DMS 273 (cell line): ENCODE data around the gene CYP4F8.

Experiments
- DNase-seq: peaks from one replicate; lab custom pipeline; 2025; ENCODE audit not compliant: unreplicated experiment; lab: John Stamatoyannopoulos, UW

CYP4F8 gene

DNA sequence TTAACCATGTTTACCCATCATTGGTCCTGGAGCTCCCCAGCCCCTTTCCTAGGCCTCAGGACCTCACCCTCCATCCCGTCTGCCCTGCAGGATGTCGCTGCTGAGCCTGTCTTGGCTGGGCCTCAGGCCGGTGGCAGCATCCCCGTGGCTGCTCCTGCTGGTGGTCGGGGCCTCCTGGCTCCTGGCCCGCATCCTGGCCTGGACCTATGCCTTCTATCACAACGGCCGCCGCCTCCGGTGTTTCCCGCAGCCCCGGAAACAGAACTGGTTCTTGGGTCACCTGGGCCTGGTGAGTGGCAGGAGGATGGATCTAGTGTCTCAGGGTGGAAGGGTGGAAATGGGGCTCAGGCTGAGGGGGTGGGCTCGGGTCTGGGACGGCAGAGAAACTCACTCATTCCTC is 508 bp downstream of the CYP4F8 start:
- DNase-seq = no peak

DNA sequence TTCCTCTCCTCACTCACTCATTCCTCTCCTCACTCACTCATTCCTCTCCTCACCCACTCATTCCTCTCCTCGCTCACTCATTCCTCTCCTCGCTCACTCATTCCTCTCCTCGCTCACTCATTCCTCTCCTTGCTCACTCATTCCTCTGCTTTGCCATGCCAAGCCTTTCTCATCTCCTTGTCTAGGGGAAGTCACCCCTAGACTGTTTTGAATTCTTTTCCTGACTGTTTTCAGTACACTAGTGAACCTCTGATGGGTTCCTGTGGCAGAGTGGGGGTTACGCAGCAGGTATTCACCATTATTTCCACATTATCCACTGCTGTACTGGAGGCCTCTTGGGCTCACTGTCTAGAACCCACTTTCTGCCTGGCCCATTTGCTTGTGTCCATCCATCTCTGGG is 1.2 kb downstream of the CYP4F8 start:
- no peak for DNase-seq

DNA sequence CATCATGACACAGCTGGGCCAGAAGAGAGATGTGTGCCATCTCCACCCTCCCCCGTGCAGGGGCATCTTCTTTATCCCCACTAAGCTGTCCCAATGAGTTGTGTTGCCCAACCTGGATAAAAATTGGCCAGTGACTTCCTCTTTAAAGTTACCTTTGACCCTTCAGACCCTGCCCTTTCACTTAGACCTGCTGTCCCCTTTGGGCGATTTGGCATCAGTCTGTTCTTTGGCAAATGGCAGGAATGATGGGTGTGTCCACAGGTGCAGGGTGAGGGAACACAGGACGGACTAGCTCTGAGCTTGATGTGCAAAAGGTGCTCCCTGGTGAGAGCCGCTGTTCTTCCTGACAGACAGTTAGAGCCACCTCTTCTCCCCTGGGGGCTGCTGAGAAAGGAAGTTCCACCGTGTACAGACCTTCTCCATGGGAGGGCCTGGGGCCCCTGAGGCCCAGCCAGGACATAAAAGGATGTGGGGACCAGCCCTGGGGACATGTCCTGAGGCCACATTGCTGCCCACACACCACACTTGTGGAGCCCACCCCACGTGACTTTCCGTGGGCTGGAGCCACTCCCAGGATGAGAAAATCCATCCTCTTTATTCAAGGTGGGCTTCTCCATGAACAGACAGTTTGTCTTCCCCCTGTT is 1.7 kb downstream of the CYP4F8 start:
- no peak for DNase-seq

DNA sequence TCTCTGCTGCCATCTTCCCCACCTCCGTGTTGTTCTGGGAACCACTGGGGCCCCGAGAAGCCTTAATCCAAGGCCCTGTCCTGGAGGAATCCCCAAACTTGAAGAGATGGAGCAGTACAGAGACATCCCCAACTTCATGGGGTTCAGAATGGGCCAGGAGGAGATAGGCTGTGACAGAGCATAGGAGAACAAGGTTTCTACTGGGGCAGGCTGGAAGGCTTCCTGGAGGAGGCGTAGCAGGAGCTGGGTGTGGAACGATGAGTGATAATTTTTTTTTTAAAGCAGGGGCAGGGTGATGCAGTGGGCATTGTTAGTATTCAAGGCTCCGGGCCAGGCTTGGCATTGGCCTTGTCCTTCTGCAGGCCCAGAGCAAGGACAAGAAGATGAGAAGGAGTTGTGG is 3.3 kb downstream of the CYP4F8 start:
- DNase-seq = no peak

DNA sequence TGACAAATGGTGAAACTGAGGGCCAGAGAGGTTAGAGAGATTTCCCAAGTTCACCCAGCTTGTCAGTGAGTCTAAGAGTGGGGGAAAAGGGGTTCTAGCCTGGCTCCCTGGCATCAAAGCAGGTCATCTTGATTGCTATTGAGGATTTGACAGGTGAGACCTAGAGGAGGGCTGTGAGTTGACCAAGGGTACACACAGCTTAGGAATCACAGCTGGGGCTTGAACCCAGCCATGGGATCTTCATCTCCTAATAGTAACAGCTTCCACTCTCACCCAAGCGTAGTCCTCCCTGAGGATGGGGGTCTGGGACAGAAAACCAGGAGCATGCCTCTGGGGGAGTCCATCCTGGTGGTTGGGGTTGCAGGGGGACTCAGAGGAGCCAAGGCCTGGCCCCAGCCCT is 6.8 kb downstream of the CYP4F8 start:
- DNase-seq = no peak

DNA sequence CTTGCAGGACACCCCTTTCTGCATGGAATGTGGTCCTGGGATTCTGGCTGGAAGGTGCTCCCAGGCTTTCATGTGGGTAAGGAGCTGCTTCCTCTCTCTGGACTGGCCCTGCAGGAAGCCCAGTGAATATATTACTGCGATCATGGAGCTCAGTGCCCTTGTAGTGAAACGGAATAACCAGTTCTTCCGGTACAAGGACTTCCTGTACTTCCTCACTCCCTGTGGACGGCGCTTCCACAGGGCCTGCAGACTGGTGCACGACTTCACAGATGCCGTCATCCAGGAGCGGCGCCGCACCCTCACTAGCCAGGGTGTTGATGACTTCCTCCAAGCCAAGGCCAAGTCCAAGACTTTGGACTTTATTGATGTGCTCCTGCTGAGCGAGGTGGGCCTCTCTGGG is 8.0 kb downstream of the CYP4F8 start:
- no peak for DNase-seq

GRCh38 chr19:15623711-15624318 is 8.8 kb downstream of the CYP4F8 start:
- no peak for DNase-seq

- DNase-seq = no peak
Measured at GRCh38 chr19:15628236-15629002, 13.4 kb downstream of the CYP4F8 start.

- peak; percentile 83 for DNase-seq
Measured at GRCh38 chr19:15629003-15629880, 14.2 kb downstream of the CYP4F8 start.

- DNase-seq = peak; percentile 40
Measured at GRCh38 chr19:15631817-15632216, 16.8 kb downstream of the CYP4F8 start.

DNA sequence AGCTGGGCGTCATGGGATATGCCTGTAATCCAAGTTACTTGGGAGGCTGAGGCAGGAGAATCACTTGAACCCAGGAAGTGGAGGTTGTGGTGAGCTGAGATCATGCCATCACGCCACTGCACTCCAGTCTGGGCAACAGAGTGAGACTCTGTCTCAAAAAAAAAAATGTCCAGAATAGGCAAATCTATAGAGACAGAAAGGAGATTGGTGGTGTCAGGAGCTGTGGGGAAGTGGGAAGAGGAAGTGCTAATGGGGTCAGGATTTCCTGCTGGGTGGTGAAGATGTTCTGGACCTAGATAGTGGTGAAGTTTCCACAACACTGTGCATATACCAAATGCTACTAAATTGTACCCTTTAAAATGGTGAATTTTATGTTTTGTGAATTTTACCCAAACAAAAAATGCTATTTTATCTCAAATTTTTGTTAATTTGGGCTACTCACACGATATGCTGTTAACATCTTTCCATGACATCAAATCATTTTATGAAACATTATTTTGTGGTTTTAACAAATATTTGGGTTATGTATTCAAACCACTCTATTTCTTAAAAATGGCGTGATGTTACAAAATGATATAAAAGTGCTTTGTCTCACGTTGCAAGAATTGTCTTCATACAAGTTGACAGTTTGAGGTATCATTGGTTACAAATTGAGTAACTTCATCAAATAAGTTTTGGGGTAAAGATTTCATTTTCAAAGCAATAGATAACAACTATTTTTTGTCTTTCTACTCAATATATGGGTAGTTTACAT is 18.2 kb downstream of the CYP4F8 start:
- DNase-seq = no peak

DNA sequence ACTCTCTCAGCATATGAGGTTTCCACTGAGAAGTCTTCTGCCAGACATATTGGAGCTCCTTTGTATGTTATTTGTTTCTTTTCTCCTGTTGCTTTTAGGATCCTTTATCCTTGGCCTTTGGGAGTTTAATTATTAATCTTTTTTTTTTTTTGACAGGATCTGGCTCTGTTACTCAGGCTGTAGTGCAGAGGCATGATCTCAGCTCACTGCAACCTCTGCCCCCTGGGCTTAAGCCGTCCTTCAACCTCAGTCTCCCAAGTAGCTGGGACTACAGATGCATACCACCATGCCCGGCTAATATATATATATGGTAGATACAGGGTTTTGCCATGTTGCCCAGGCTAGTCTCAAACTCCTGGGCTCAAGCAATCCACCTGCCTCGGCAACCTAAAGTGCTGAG is 19.1 kb downstream of the CYP4F8 start:
- no peak for DNase-seq

GRCh38 chr19:15635016-15635805 is 20.2 kb downstream of the CYP4F8 start:
- no peak for DNase-seq

- no peak for DNase-seq
Measured at GRCh38 chr19:15636026-15636425, 21.0 kb downstream of the CYP4F8 start.

- DNase-seq = no peak
Measured at GRCh38 chr19:15639596-15639995, 24.6 kb downstream of the CYP4F8 start.

DNA sequence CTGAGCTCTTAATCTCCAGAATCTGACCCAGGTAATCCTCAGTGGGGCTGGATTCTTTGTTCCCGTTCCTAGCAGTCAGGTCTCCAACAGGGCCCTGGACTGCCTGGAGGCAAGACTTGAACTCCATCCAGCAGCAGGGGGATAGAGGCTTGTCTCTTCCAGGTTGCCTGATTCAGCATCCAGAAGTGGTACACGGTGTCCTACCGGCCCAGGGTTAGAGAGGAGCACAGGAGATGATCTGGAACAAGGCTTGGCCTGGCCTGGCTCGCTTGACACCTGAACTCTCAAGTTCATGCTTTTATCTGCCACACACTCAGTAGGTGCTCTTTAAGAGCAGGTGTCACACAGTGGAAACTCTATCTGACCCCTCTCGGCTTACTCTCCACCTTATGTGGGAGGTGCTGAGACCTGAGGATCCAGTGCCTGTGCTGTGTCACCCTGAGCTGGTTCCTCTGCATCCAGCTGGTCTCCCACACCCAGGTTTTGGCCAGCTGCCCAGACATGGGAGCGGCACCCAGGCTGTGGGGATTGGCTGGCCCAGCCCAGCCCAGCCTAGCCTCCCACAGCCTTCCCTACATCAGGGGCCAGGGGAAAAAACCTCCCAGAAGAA is 25.4 kb downstream of the CYP4F8 start, which contains the start of gene CYP4F3:
Gene CYP4F3, plus strand, starts transcription at position 604 of the 610 bp plus-strand sequence. CDS start 519 bp downstream, outside the sequence.
- peak; percentile 57 for DNase-seq

DNA sequence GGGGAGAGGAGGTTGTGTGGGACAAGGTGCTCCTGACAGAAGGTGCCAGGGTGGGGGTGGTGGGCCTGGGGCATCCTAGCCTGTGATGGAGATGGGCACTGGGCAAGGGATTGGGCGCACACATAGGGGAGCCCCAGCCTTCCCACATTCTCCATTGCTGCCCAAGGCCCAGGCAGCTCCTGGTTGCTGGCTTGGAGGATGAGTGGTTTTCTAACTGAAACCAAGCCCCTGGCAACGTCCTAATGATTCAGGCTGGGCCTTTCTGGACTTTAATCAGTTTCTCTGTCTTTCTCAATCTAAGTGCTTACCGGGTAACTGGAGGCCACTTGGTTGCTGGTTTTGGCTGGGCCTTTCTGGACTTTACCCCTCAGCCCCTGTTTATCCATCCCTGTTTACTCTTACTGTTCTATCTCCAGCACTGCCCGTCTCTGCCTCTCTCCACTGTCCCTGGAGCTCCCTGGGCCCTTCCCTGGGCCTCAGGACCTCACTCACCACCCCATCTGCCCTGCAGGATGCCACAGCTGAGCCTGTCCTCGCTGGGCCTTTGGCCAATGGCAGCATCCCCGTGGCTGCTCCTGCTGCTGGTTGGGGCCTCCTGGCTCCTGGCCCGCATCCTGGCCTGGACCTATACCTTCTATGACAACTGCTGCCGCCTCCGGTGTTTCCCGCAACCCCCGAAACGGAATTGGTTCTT is 26.0 kb downstream of the CYP4F8 start:
- DNase-seq = no peak

- no peak for DNase-seq
Measured at GRCh38 chr19:15641901-15642491, 27.0 kb downstream of the CYP4F8 start.
